ENCODE data around the gene CHST1.

CHST1 gene

GRCh38 chr11:45609337-45609736, 56.1 kb downstream of the CHST1 start:
- TF ChIP-seq CTCF (IDR thresholded peaks at IDR 0.05; ENCODE audit: low read depth, low read length), result no peak
- H3K36me3 ChIP-seq, result no peaks in the 10 kb centered on the region

GRCh38 chr11:45607995-45608394, 57.4 kb downstream of the CHST1 start:
- H3K4me3 ChIP-seq (ENCODE audit: low read depth, low read length), result no peak overlapping the region
- H3K9me3 ChIP-seq (ENCODE audit: severe bottlenecking), result no peaks in the 10 kb centered on the region
- peak overlapping the region; percentile 58 for H3K27ac ChIP-seq
- no peaks in the 10 kb centered on the region for H3K27me3 ChIP-seq (ENCODE audit: insufficient read depth, low read depth, severe bottlenecking)
- peak; percentile 86 for DNase-seq
- no peak for TF ChIP-seq CTCF (IDR thresholded peaks at IDR 0.05; ENCODE audit: low read depth, low read length)
- no peaks in the 10 kb centered on the region for H3K36me3 ChIP-seq

More at GRCh38 chr11:45609337-45609736, 56.1 kb downstream of the CHST1 start:
- Histone ChIP-seq H3K27ac (peak overlapping the region; percentile 14; the same call in 1 of the 2 replicates), H3K9me3 (ENCODE audit: severe bottlenecking) (no peaks in the 10 kb centered on the region), H3K27me3 (ENCODE audit: insufficient read depth, low read depth, severe bottlenecking) (no peaks in the 10 kb centered on the region), H3K4me3 (ENCODE audit: low read depth, low read length) (no peak overlapping the region)
- DNase-seq, result no peak

- DNase-seq, result no peak
- Histone ChIP-seq H3K27me3 (ENCODE audit: insufficient read depth, low read depth, severe bottlenecking) (no peaks in the 10 kb centered on the region), H3K4me3 (ENCODE audit: low read depth, low read length) (no peak overlapping the region), H3K27ac (peak overlapping the region; percentile 53), H3K9me3 (ENCODE audit: severe bottlenecking) (no peaks in the 10 kb centered on the region), H3K36me3 (no peaks in the 10 kb centered on the region)
- no peak for TF ChIP-seq CTCF (IDR thresholded peaks at IDR 0.05; ENCODE audit: low read depth, low read length)
Measured at GRCh38 chr11:45606514-45607281, 58.7 kb downstream of the CHST1 start.

GRCh38 chr11:45605051-45605450, 60.4 kb downstream of the CHST1 start:
- no peaks in the 10 kb centered on the region for H3K27me3 ChIP-seq (ENCODE audit: insufficient read depth, low read depth, severe bottlenecking)

GRCh38 chr11:45603946-45604682, 61.3 kb downstream of the CHST1 start:
- TF ChIP-seq CTCF (IDR thresholded peaks at IDR 0.05; ENCODE audit: low read depth, low read length), result no peak
- Histone ChIP-seq H3K27ac (no peak overlapping the region), H3K4me3 (ENCODE audit: low read depth, low read length) (no peak overlapping the region), H3K9me3 (ENCODE audit: severe bottlenecking) (no peaks in the 10 kb centered on the region), H3K36me3 (no peaks in the 10 kb centered on the region), H3K27me3 (ENCODE audit: insufficient read depth, low read depth, severe bottlenecking) (no peaks in the 10 kb centered on the region)
- no peak for DNase-seq

More at GRCh38 chr11:45605051-45605450, 60.4 kb downstream of the CHST1 start:
- no peak for TF ChIP-seq CTCF (IDR thresholded peaks at IDR 0.05; ENCODE audit: low read depth, low read length)
- no peak overlapping the region for H3K27ac ChIP-seq
- DNase-seq, result no peak
- no peaks in the 10 kb centered on the region for H3K36me3 ChIP-seq
- H3K4me3 ChIP-seq (ENCODE audit: low read depth, low read length), result no peak overlapping the region
- H3K9me3 ChIP-seq (ENCODE audit: severe bottlenecking), result no peaks in the 10 kb centered on the region

Data from WERI-Rb-1 (cell line).